Colon (tissue), 2 donors: ENCODE results near the gene DNAJC16.
"Not testable (repeated sequence)": the region's sequence is repeated elsewhere in the genome, so short reads cannot be mapped to it uniquely, and the experiment has no call there.

ENCODE experiments used
- FAIRE-seq: peaks from 2 replicates; lab custom pipeline; 2012; peaks lifted over from hg19 to GRCh38; lab: Jason Lieb, UNC
- donor health status: control.
- donor health status: control.

Gene DNAJC16

GRCh38 chr1:15507278-15507677 lies 19.4 kb upstream of the DNAJC16 start:
- FAIRE-seq, result no peak

GRCh38 chr1:15508700-15509487 lies 17.8 kb upstream of the DNAJC16 start:
- no peak for FAIRE-seq

- no peak for FAIRE-seq
Observed at GRCh38 chr1:15509586-15509985, 17.1 kb upstream of the DNAJC16 start.

GRCh38 chr1:15510611-15511405 lies 15.8 kb upstream of the DNAJC16 start:
- FAIRE-seq, result no peak

- FAIRE-seq, result no peak
Observed at GRCh38 chr1:15513192-15513591, 13.5 kb upstream of the DNAJC16 start.

- no peak for FAIRE-seq
Observed at GRCh38 chr1:15513919-15514318, 12.7 kb upstream of the DNAJC16 start.

- not testable (repeated sequence) for FAIRE-seq
Observed at GRCh38 chr1:15514557-15514956, 12.1 kb upstream of the DNAJC16 start.

- FAIRE-seq, result no peak
Observed at GRCh38 chr1:15515022-15515663, 11.5 kb upstream of the DNAJC16 start.

GRCh38 chr1:15519625-15520024 lies 7.0 kb upstream of the DNAJC16 start:
- FAIRE-seq, result no peak

GRCh38 chr1:15521206-15521906 lies 5.3 kb upstream of the DNAJC16 start:
- FAIRE-seq, result not testable (repeated sequence)

- FAIRE-seq, result no peak
Observed at GRCh38 chr1:15522551-15522950, 4.1 kb upstream of the DNAJC16 start.

GRCh38 chr1:15523104-15524020 lies 3.3 kb upstream of the DNAJC16 start:
- no peak for FAIRE-seq

GRCh38 chr1:15524021-15524282 lies 2.7 kb upstream of the DNAJC16 start, which contains the start of gene CASP9:
CASP9 (minus strand) TSS chr1:15524215; CDS start chr1:15524200, 15 bp downstream.
- FAIRE-seq, result no peak

GRCh38 chr1:15524283-15525049 lies 2.2 kb upstream of the DNAJC16 start:
- FAIRE-seq, result no peak

GRCh38 chr1:15525050-15526020 lies 1.3 kb upstream of the DNAJC16 start:
- no peak for FAIRE-seq

GRCh38 chr1:15526021-15526489 lies 593 bp upstream of the DNAJC16 start:
- no peak for FAIRE-seq

GRCh38 chr1:15531003-15531402 lies 4.4 kb downstream of the DNAJC16 start:
- FAIRE-seq, result no peak

GRCh38 chr1:15531682-15532081 lies 5.0 kb downstream of the DNAJC16 start:
- no peak for FAIRE-seq

GRCh38 chr1:15538771-15539170 lies 12.1 kb downstream of the DNAJC16 start:
- FAIRE-seq, result no peak
